ENCODE data around the gene SND1.
A peak's percentile ranks its signal among the peaks of the same experiment; 100 is the strongest.

SND1 gene

GRCh38 chr7:128099204-128099671 is 447.2 kb downstream of the SND1 start:
- peaks cover 6 to 8% of the 10 kb centered on the region in 2 donors for H3K27me3 ChIP-seq (ENCODE audit: control insufficient read depth in 1 of 2, insufficient read depth in 2 of 2, low read length in 2 of 2)

GRCh38 chr7:128100225-128100948 is 448.4 kb downstream of the SND1 start:
- Histone ChIP-seq H3K9me3 (ENCODE audit: control insufficient read depth in 1 of 2, low read length in 2 of 2) (no peaks in the 10 kb centered on the region), H3K27ac (ENCODE audit: low read depth, low read length) (no peak overlapping the region)

More at GRCh38 chr7:128099204-128099671, 447.2 kb downstream of the SND1 start:
- Histone ChIP-seq H3K9ac (ENCODE audit: low read depth in 1 of 2, low read length in 2 of 2) (no peak overlapping the region), H3K36me3 (ENCODE audit: control insufficient read depth in 1 of 2, insufficient read depth in 2 of 2, low read length in 2 of 2) (peaks cover 24% of the 10 kb centered on the region in 2 donors), H3K4me3 (ENCODE audit: low read depth in 1 of 2, low read length in 2 of 2) (no peak overlapping the region), H3K4me1 (ENCODE audit: control insufficient read depth in 1 of 2, insufficient read depth in 2 of 2, low read length in 2 of 2) (peaks cover 4 to 5% of the 10 kb centered on the region in 2 donors), H3K27ac (ENCODE audit: low read depth, low read length) (no peak overlapping the region), H3K9me3 (ENCODE audit: control insufficient read depth in 1 of 2, low read length in 2 of 2) (no peaks in the 10 kb centered on the region)

DNA sequence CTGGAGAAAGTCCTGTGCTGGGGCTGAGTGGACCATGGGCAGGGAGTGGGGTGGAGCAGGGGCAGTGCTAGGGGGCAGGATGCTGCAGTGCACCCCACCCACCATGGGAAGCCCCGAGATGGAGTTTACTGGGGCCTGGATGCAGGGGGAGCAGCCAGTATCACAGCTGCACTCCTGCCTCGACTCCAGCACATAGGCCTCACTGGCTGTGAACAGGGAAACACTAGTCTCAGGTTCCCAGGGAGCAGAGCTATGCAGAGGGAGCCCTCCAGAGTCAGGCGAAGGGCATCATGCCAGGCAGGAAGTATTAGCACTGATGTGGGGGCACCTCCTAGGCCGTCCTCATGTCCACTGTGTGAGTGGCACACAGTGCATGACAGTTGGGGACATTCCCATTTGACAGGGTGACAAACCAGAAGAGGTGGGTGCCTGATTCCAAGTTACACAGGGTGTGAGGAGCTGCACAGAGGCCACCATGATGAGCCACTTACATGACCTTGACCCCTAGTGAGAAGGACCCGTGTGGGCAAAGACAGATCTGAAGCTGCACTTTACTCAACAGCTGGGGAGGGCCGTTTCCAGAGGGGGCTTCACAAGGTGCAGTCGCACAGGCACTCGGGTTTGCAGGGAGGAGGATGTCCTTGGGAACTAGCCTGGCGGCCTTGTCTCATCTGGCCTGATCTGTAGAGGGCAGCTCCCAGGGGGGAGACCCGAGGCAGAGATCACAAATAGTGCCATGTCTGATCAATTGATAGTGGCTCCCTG is 449.1 kb downstream of the SND1 start:
- Histone ChIP-seq H3K4me1 (ENCODE audit: control insufficient read depth in 1 of 2, insufficient read depth in 2 of 2, low read length in 2 of 2) (peaks cover 4 to 10% of the 10 kb centered on the region in 2 donors), H3K27me3 (ENCODE audit: control insufficient read depth in 1 of 2, insufficient read depth in 2 of 2, low read length in 2 of 2) (peaks cover 15 to 22% of the 10 kb centered on the region in 2 donors)

More at GRCh38 chr7:128100225-128100948, 448.4 kb downstream of the SND1 start:
- peaks cover 4 to 10% of the 10 kb centered on the region in 2 donors for H3K4me1 ChIP-seq (ENCODE audit: control insufficient read depth in 1 of 2, insufficient read depth in 2 of 2, low read length in 2 of 2)
- H3K27me3 ChIP-seq (ENCODE audit: control insufficient read depth in 1 of 2, insufficient read depth in 2 of 2, low read length in 2 of 2), result peaks cover 9 to 16% of the 10 kb centered on the region in 2 donors
- no peak overlapping the region for H3K9ac ChIP-seq (ENCODE audit: low read depth in 1 of 2, low read length in 2 of 2)
- peaks cover 13% of the 10 kb centered on the region in 2 donors for H3K36me3 ChIP-seq (ENCODE audit: control insufficient read depth in 1 of 2, insufficient read depth in 2 of 2, low read length in 2 of 2)
- no peak overlapping the region for H3K4me3 ChIP-seq (ENCODE audit: low read depth in 1 of 2, low read length in 2 of 2)

DNA sequence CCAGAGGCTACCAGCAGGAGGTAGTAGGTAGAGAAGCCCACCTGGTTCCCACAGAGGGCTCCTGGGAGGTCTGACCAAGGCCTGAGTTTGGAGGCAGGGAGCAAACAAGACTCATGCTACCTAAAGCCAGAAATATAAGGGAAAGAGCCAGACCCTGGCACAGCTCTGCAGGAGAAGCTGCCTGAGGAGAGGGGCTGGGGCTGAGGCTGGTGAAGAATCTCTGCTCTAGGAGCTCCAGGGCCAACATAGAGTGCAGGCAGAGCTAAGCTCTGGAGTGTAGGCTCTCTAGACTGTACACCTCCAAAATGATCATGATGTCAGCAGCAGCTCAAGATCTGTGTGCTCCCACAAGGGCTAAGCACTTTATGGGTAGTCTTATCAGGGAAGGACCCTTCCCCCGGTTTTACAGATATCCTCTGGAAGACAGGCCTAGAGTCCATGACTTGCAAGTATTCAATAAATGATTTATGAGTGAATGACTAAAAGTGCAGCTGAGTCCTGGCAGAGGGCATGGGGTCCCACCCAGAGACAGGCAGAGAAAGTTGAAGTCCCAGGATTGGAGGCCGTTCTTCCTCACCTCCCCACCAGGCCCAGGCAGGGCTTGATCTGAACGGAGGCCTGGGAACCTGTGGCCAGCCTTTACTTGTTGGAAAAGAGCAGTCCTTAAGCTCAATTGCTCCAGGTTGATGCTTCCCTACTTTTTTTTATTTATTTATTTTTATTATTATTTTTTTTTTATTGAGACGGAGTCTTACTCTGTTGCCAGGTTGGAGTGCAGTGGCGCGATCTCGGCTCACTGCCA is 450.7 kb downstream of the SND1 start:
- H3K27me3 ChIP-seq (ENCODE audit: control insufficient read depth in 1 of 2, insufficient read depth in 2 of 2, low read length in 2 of 2), result peaks cover 15 to 22% of the 10 kb centered on the region in 2 donors
- no peaks in the 10 kb centered on the region for H3K9me3 ChIP-seq (ENCODE audit: control insufficient read depth in 1 of 2, low read length in 2 of 2)
- no peak overlapping the region for H3K27ac ChIP-seq (ENCODE audit: low read depth, low read length)

More for the DNA sequence above, 449.1 kb downstream of the SND1 start:
- H3K4me3 ChIP-seq (ENCODE audit: low read depth in 1 of 2, low read length in 2 of 2), result no peak overlapping the region
- no peak overlapping the region for H3K27ac ChIP-seq (ENCODE audit: low read depth, low read length)
- H3K9me3 ChIP-seq (ENCODE audit: control insufficient read depth in 1 of 2, low read length in 2 of 2), result no peaks in the 10 kb centered on the region
- H3K9ac ChIP-seq (ENCODE audit: low read depth in 1 of 2, low read length in 2 of 2), result no peak overlapping the region
- peaks cover 7 to 10% of the 10 kb centered on the region in 2 donors for H3K36me3 ChIP-seq (ENCODE audit: control insufficient read depth in 1 of 2, insufficient read depth in 2 of 2, low read length in 2 of 2)

DNA sequence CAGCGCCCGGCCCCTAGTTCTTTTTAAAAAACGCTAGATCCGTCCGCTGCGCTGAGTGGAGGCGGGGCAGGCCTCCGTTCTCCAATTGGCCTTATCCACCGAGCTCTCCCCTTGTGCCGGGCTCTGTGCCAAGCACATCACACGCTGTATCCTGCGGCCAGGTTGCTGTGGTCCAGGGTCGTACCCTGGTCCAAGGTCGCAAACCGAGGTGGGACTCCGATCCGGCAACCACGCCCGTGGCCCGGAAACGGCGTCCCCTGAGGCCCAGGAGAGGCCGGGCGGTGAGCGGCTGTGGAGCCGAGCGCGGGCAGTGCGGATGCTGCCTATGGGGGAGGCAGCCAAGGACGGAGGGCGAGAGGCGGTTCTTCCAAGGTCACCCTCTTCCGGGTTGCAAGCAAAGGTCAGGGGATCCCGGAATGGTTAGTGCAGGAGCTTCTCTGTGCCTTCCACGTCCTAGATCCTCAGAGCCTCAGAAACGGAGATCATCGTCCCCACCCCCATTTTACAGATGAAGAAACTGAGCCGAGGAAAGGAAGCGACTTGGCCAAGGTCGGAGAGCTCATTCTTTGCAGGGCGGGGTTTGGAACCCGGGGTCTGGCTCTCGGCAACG is 451.6 kb downstream of the SND1 start:
- no peaks in the 10 kb centered on the region for H3K9me3 ChIP-seq (ENCODE audit: control insufficient read depth in 1 of 2, low read length in 2 of 2)
- peak overlapping the region; percentile 42 to 62 for H3K4me3 ChIP-seq (ENCODE audit: low read depth in 1 of 2, low read length in 2 of 2)
- H3K36me3 ChIP-seq (ENCODE audit: control insufficient read depth in 1 of 2, insufficient read depth in 2 of 2, low read length in 2 of 2), result peaks cover 1 to 3% of the 10 kb centered on the region in 2 donors
- H3K9ac ChIP-seq (ENCODE audit: low read depth in 1 of 2, low read length in 2 of 2), result no peak overlapping the region
- H3K27ac ChIP-seq (ENCODE audit: low read depth, low read length), result no peak overlapping the region
- peaks cover 15 to 22% of the 10 kb centered on the region in 2 donors for H3K27me3 ChIP-seq (ENCODE audit: control insufficient read depth in 1 of 2, insufficient read depth in 2 of 2, low read length in 2 of 2)
- H3K4me1 ChIP-seq (ENCODE audit: control insufficient read depth in 1 of 2, insufficient read depth in 2 of 2, low read length in 2 of 2), result peaks cover 4 to 16% of the 10 kb centered on the region in 2 donors

More for the DNA sequence above, 450.7 kb downstream of the SND1 start:
- no peak overlapping the region for H3K9ac ChIP-seq (ENCODE audit: low read depth in 1 of 2, low read length in 2 of 2)
- H3K36me3 ChIP-seq (ENCODE audit: control insufficient read depth in 1 of 2, insufficient read depth in 2 of 2, low read length in 2 of 2), result peaks cover 4 to 6% of the 10 kb centered on the region in 2 donors
- H3K4me1 ChIP-seq (ENCODE audit: control insufficient read depth in 1 of 2, insufficient read depth in 2 of 2, low read length in 2 of 2), result peaks cover 4 to 10% of the 10 kb centered on the region in 2 donors
- H3K4me3 ChIP-seq (ENCODE audit: low read depth in 1 of 2, low read length in 2 of 2), result no peak overlapping the region

DNA sequence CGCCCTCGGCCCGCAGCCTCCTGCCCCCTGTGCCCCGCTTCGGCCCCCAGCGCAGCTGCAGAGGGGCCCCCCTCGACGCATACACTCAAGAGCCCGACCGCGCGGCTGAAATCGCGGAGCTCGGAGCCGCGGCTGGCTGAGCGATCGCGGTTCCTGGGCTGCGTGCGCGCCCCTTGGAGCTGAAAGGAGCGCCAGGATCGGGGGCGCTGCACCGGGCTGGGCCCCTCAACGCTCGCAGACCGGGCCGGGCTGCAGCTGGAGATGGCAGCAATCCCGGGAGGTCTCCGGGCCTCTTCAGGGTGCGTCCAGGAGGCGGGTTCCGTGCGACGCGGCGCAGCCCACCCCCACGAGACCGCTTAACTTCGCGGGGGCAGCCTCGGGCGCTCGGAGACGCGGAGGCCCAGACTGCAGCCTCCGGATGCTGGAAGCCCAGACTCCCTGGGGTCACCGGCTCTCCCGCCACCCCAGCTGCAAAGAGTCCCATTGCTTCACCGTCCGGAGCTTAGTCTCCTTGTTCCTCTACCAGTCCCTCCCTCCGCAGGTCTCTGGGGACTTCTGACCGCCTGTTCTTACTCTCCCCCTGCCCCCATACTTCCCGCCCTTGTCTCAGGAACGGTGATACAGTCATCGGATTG is 452.2 kb downstream of the SND1 start:
- Histone ChIP-seq H3K4me3 (ENCODE audit: low read depth in 1 of 2, low read length in 2 of 2) (peak overlapping the region; percentile 42 to 62), H3K9me3 (ENCODE audit: control insufficient read depth in 1 of 2, low read length in 2 of 2) (no peaks in the 10 kb centered on the region), H3K36me3 (ENCODE audit: control insufficient read depth in 1 of 2, insufficient read depth in 2 of 2, low read length in 2 of 2) (no peaks in the 10 kb centered on the region), H3K9ac (ENCODE audit: low read depth in 1 of 2, low read length in 2 of 2) (no peak overlapping the region), H3K27me3 (ENCODE audit: control insufficient read depth in 1 of 2, insufficient read depth in 2 of 2, low read length in 2 of 2) (peaks cover 15 to 22% of the 10 kb centered on the region in 2 donors), H3K4me1 (ENCODE audit: control insufficient read depth in 1 of 2, insufficient read depth in 2 of 2, low read length in 2 of 2) (peaks cover 8 to 16% of the 10 kb centered on the region in 2 donors), H3K27ac (ENCODE audit: low read depth, low read length) (no peak overlapping the region)

DNA sequence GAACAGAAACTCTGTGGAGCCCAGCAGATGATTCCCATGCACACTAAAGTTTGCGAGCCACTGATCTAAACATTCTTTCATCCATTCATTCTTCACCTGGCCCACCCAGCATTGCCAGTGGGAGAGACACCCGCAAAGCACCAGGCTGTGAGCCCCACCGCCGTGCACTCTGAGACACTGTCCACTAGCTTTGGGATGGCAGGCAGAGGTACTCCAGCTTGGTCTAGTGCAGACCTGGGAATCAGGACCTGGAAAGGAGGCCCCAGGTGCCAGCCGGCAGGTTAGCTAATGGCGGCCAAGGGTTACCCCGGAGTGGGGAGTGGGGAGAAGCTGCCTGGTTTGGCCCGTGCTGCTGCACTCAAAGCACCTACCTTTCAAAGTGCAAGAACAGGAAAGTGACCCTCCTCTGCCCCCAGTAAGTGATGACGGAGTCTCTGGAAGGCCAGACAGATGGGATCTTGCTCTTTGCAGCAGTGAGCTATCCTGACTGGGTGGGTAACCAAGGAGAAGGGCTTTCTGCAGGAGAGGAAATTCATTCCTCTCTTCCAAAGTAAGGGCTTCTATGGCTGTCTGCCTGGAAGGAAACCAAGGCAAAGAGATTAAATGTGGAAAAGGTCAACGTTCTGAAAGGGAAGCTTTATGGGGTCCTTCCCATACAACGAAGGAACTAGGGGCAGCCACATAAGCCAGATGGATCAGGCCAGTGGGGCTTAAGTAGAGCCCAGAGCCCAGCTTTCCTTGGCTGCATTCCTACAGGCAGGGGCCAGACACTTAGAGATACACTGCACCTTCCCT is 453.4 kb downstream of the SND1 start:
- Histone ChIP-seq H3K27ac (ENCODE audit: low read depth, low read length) (no peak overlapping the region), H3K4me1 (ENCODE audit: control insufficient read depth in 1 of 2, insufficient read depth in 2 of 2, low read length in 2 of 2) (peaks cover 8 to 17% of the 10 kb centered on the region in 2 donors), H3K9me3 (ENCODE audit: control insufficient read depth in 1 of 2, low read length in 2 of 2) (no peaks in the 10 kb centered on the region), H3K27me3 (ENCODE audit: control insufficient read depth in 1 of 2, insufficient read depth in 2 of 2, low read length in 2 of 2) (peaks cover 15 to 22% of the 10 kb centered on the region in 2 donors), H3K9ac (ENCODE audit: low read depth in 1 of 2, low read length in 2 of 2) (no peak overlapping the region), H3K36me3 (ENCODE audit: control insufficient read depth in 1 of 2, insufficient read depth in 2 of 2, low read length in 2 of 2) (no peaks in the 10 kb centered on the region), H3K4me3 (ENCODE audit: low read depth in 1 of 2, low read length in 2 of 2) (no peak overlapping the region)

GRCh38 chr7:128106821-128107220 is 454.8 kb downstream of the SND1 start:
- no peak overlapping the region for H3K27ac ChIP-seq (ENCODE audit: low read depth, low read length)
- H3K4me3 ChIP-seq (ENCODE audit: low read depth in 1 of 2, low read length in 2 of 2), result no peak overlapping the region
- H3K9me3 ChIP-seq (ENCODE audit: control insufficient read depth in 1 of 2, low read length in 2 of 2), result no peaks in the 10 kb centered on the region
- H3K4me1 ChIP-seq (ENCODE audit: control insufficient read depth in 1 of 2, insufficient read depth in 2 of 2, low read length in 2 of 2), result peaks cover 8 to 19% of the 10 kb centered on the region in 2 donors
- peaks cover 15 to 22% of the 10 kb centered on the region in 2 donors for H3K27me3 ChIP-seq (ENCODE audit: control insufficient read depth in 1 of 2, insufficient read depth in 2 of 2, low read length in 2 of 2)
- H3K9ac ChIP-seq (ENCODE audit: low read depth in 1 of 2, low read length in 2 of 2), result no peak overlapping the region
- H3K36me3 ChIP-seq (ENCODE audit: control insufficient read depth in 1 of 2, insufficient read depth in 2 of 2, low read length in 2 of 2), result no peaks in the 10 kb centered on the region

Measured in duodenal mucosa (tissue), 2 donors.